Measurements from ENCODE around the gene C3orf20. TPM values are rescaled to one million over a fixed set of nuclear protein-coding genes. Genes with fewer than 3 reads are reported as not detected.

C3orf20 gene
- total and polyA plus RNA-seq, 9 of the 15 experiments (the other 6 are each of a cell fraction or from before 2014, with no cell fraction given): 0.04 TPM; not detected in 8

GRCh38 chr3:14740983-14741382, 66.0 kb downstream of the C3orf20 start:
- TF ChIP-seq HBP1 (CRISPR knock-in tag; IDR thresholded peaks at IDR 0.05) (no peak), MEIS2 (IDR thresholded peaks at IDR 0.05; ENCODE audit: partially characterized antibody) (no peak), GTF2B (IDR thresholded peaks at IDR 0.05; ENCODE audit: extremely low read depth, insufficient read length) (no peak), SP2 (IDR thresholded peaks at IDR 0.05; ENCODE audit: extremely low read depth, low read depth, low read length, poor library complexity, severe bottlenecking) (no peak), HMBOX1 (IDR thresholded peaks at IDR 0.05) (no peak), MXD1 (CRISPR knock-in tag; IDR thresholded peaks at IDR 0.05; ENCODE audit: borderline replicate concordance, poor library complexity, severe bottlenecking) (no peak), TCF7 (IDR thresholded peaks at IDR 0.05; ENCODE audit: borderline replicate concordance) (no peak), RBM22 (IDR thresholded peaks at IDR 0.05; ENCODE audit: low read depth, low read length, poor library complexity, severe bottlenecking) (no peak), SFPQ (IDR thresholded peaks at IDR 0.05; ENCODE audit: low read depth, low read length) (no peak), ZNF239 (CRISPR knock-in tag; IDR thresholded peaks at IDR 0.05) (no peak), NFYB (IDR thresholded peaks at IDR 0.05; ENCODE audit: extremely low read depth, insufficient read length) (no peak), TAF15 (IDR thresholded peaks at IDR 0.05; ENCODE audit: low read depth, low read length) (no peak), ARID1B (IDR thresholded peaks at IDR 0.05) (no peak)
- Histone ChIP-seq H3K9me1 (ENCODE audit: control insufficient read depth, insufficient read depth, low read length) (no peaks in the 10 kb centered on the region), H3K4me2 (ENCODE audit: insufficient read depth, low read length) (no peak overlapping the region), H3K9me3 (replicated peaks; ENCODE audit: control insufficient read depth, insufficient read depth, low read depth, low read length) (no peaks in the 10 kb centered on the region), H3K27ac (ENCODE audit: extremely low read depth, low read depth, low read length) (no peak overlapping the region), H3K9ac (ENCODE audit: insufficient read depth in 1 of 2, low read depth in 2 of 2, low read length in 2 of 2) (no peak overlapping the region), H3K27me3 (ENCODE audit: control insufficient read depth in 2 of 2, insufficient read depth in 2 of 2, low read length in 2 of 2) (no peaks in the 10 kb centered on the region), H4K20me1 (replicated peaks; ENCODE audit: control insufficient read depth, insufficient read depth, low read length) (no peaks in the 10 kb centered on the region), H3K36me3 (ENCODE audit: control insufficient read depth, insufficient read depth, low read length) (no peaks in the 10 kb centered on the region), H3K4me3 (no peak overlapping the region), H3K79me2 (ENCODE audit: control insufficient read depth, insufficient read depth, low read length) (no peaks in the 10 kb centered on the region), H3K4me1 (replicated peaks in 1 of 2; ENCODE audit: control insufficient read depth in 2 of 2, insufficient read depth in 2 of 2, low read length in 2 of 2) (no peaks in the 10 kb centered on the region), H2AFZ (ENCODE audit: low read depth, low read length) (no peak overlapping the region)
- CTCF ChIA-PET (ENCODE audit: low intra/inter-chr PET ratio): no interaction called here
- no peak for ATAC-seq
- no TSS peak for BruUV-seq (replicated peaks)
- POLR2A ChIA-PET: no interaction called here
- no peak for DNase-seq (ENCODE audit: extremely low read depth in 1 of 4, low spot score in 3 of 4)
- no peak for FAIRE-seq
- in situ Hi-C loops (cut with MboI): no loop called here
- WGBS (ENCODE audit: insufficient coverage, low coverage, missing lambda C conversion rate): under 1% methylated on average over 5 of the region's 5 CpGs
- intact Hi-C loops (cut with micrococcal nuclease): no loop called here
